ENCODE data around the gene MEGF11.

The MEGF11 gene

DNA sequence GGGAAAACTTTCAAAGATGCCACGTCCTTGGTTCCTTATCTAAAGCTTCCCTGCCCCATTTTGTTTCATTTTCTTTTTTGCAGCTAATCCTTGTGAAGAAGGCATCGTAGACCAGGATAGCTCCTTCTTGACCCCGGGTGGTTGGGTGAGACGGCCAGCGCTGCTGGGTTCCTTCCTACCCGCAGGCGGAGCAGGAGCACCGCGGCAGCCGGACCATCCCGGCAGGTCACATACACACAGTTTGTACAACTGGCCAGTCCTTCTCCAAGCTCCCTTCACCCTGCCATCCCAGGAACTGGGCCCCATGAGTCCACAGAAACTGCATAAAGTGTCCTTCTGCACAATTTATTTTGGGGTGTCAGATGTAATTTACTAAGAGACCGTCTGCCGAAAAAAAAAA lies 83.9 kb downstream of the MEGF11 start:
- no peak for DNase-seq

DNA sequence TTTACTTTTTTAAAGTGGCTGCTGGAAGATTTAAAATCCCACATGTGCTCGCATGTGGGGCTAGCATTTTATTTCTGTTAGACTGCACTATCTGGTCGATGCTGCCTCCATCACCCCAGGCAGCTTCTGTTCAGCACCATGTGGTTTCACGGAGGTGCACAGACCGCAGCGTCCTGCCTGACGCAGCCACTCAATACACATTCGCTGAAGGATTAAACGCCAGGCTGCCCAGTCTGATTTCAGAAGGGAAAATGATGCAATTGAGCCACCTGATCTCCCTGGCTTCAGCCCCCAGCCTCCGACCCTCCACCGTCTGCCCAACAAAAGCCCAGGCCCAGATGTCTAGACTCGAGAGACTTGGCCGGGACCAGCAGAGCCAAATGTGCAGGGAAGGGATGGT lies 84.5 kb downstream of the MEGF11 start:
- no peak for DNase-seq

DNA sequence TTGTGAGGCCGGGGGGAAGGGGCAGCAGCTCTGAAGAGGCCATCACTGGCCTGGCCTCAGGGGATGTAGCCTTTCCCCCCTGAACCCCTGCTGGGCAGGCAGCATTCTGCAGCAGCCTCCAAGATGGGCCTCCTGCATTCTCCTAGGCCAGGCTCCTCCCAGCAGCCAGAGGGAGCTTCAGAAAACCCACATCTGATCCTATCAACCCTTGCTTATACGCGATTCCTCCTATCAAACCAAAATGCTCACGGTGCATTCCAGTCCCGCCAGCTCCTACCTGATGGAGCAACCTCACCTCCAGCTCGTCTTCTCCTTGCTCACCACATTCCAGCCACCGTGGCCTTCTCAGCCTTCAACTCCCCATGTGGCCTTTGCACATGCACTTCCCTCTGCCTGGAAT lies 85.7 kb downstream of the MEGF11 start:
- DNase-seq: no peak

DNA sequence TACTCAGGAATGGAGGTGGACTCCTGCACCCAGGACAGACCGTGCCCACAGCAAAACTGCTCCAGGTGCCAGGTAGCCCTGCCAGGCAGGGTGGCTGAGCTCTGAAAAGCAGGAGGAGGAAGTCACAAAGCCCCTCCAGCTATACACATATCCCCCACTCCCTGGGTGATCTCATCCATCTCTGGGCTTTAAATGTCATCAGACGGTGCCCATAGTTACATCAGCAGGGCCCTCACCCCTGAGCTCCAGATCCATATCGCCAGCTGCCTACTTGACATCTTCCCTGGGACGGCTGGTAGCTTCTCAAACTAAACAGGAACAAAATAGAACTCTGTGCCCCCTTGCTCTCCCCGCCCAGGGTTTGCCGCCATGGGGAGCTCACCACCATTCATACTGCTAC lies 87.7 kb downstream of the MEGF11 start:
- no peak for DNase-seq

DNA sequence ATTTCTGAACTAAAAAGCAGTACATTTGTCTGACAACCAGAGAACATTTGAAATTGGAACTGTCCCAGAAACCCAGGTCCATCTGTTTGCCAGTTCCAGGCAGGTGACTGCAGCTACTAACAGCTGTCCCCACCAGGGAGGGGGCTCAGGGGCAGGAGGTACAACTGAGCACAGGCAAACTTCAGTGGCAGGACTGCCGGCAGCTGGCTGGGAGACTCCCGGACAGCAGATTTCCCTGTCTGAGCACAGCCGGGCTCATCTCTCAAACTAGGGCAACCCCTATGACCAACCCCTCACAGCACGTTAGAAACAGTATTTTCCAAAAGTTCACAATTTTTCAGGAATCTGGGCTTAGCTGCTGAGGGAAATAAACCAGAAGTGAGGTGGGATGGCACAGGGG lies 88.8 kb downstream of the MEGF11 start:
- DNase-seq: no peak

DNA sequence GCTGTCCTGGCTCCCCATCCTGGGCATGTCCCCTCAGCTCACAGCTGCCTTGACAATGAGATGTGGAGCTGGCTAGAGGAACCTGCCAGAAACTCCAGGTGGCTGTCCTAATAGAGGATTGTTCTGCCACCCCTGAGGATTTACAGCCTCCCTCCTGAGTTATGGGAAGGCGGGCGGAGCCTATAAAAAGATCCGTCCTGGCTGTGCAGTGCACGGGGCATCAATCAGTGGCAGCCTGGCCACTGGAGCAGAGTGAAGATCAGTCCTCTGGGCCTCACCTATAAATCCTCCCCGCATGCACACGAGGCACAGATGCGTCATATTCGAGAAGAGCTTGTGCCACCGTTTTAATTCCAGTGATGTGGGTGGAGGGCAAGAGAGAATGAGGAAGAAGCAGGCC lies 90.0 kb downstream of the MEGF11 start:
- DNase-seq: no peak

DNA sequence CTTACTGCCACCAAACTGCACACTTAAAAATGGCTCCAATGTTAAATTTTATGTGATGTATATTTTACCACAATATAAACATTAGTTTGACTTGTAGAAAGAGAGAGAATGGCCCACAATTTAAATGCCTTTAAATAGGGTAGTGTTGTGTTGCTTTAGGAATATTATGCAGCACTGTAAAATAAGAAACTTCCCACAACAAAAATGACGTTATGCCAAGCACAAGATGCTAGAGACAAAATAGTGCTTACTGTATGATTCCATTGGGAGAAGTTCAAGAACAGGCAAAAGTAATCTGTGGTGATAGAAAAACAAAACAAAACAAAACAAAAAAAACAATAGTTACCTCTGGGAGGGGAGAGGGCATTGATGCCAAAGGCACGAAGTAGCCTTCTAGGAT lies 91.3 kb downstream of the MEGF11 start:
- no peak for DNase-seq

DNA sequence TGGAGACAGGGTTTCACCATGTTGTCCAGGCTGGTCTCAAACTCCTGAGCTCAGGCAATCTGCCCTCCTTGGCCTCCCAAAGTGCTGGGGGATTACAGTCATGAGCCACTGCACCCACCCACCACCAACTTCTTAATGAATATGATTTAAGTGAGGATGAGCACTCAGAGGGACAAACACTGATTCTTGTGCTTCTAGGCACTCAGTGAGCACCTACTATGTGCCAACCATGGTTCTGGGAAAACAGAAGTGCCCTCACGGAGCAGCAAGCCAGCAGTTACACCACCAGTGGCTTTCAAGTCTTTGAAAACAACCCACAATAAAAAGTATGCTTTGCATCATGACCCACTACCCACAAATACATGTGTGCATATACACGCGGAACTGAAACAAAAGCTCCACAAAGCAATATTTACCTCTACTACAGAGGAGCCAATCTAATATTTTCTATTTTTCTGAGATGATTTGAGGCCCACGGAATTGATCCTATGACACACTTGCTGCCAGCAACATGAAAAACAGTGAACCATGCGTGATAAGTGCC lies 91.9 kb downstream of the MEGF11 start:
- DNase-seq: no peak

DNA sequence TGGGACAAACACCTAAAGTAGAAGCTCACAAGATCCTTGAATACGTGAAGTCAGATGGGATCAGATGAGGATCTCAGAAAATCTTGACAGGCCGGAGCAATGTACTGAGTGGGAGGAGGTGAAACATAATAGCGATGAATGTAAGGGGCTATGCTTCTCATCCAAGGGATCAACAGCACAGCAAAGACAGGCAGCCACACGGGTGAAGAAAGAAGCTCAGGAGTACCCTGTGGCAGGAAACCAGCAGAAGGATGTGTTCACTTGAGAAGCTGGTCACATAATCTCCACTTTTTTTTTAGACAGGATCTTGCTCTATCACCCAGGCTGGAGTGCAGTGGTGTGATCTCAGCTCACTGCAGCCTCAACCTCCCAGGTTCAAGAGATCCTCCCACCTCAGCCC lies 92.4 kb downstream of the MEGF11 start:
- no peak for DNase-seq

DNA sequence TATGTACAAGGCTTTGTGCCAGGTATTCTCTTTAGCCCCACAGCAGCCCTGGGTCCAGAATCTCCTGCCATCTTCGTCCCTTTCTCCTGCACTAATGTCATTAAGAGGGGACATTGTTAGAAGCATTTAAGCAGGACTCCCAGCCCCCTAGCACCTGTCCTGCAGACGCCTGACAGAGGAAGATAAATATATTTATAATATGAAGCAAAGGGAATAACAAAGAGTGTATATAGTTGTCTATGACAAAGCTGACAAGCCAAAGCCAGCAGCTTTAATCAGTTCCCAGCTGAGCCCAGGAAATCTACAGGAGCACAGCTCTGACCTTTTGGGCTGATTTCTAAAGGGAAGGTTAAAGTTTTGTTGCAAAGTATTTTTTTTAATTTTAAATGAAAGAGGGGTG lies 96.0 kb downstream of the MEGF11 start:
- no peak for DNase-seq

DNA sequence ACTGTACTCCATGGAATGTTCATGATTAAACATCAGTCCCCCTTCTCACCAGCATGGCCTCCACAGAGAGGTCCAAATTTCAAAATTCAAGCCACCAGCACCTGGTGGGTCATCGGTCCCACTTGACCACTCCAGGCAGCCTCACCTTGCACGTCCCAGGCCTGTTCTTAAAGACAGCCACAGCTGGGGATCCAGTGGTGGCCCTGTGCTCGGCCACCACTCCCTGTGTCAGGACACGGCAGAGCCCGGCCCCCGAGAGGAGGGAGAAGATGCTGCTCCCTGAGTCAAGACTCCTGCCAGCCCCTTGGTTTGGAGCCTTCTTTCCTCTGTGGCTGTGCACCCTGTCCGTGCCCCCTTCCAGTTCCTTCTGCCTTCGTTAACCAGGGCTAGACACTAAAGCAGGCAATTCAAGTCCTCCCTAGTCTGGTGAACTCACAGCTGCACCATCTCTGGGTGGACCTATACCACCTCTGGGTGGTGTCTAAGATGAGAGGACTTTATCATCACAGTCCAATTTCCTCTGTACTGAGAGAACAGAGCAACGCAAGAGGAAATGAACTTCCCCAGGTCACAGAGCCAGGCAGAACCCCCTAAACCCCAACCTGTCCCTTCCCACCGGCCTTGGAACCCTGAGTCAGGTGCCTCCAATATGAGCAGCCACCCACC lies 97.1 kb downstream of the MEGF11 start:
- DNase-seq: no peak

DNA sequence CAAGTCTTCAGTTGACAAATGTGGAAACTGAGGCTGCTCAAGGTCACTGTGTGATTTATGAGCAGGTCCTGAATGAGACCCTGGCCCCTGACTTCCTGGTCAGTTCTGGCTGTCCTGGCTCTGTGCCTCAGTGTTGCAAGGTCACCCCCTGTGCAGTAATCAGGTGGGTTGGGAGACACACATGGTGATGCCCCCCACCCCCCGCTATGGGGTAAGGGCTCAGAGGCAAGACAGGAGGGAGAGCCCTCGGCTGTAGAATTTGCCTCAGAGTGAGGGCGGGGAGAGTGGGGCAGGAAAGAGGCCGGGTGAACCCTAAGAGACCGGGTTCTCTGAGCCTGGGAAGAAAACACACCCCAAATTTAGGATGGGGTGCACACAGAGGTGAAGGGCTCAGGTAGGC lies 98.5 kb downstream of the MEGF11 start:
- DNase-seq: no peak

DNA sequence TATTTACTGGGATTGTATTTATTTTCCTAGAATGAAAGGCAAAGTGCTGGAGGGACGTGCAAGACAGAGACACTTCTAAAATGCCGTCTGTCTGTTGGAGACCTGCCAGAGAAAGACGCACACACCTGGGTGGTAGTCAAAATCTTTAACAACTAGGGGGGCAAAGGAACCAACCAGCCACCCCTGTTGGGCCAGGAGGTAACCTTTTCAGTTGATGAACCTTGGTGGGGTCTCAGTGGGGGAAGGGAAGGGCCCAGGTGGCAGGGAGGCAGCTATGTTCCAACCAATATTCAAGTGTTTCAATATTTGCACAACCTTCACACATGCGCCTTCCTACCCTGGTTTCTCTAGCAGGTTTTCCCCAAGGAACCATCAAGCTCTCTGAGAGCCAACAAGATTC lies 99.0 kb downstream of the MEGF11 start:
- no peak for DNase-seq

DNA sequence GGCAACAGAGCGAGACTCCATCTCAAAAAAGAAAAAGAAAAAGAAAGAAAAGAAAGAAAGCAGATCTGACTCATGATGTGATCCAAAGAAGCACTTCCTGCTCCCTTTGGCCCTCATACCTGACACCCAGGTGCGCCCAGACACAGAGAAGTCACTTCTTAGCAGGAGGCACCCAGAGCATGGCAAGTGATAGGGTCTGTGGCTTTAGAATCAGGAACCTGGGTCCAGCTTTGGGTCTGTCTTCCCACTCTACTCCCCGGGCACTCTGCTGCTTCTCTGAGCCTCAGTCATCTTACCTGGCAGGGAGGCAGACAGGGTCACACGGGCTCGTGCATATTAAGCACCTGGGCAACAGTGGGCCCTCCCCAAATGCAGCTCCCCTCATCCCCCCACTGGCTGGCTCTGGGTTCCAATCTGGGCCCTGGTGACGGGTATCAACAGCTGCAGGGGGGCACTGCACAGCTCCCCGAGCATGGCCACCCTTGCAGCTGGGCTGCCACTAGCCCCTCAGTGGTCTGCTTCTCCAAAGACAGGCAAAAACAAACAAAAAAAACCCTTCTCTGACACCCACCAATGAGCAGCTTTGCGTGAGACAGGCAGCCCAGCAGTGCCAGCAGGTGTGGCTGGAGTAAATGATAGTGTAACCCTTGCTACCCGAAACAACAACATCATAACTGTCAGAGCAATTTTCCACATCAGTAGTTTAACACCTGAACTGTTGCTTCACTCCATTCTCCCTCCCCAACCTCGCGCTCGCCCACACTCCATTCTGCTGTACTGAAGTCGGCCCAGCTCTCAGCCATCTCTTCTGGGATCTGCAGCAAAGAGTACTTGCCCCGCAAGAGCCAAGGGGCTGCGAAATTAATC lies 99.8 kb downstream of the MEGF11 start:
- DNase-seq: no peak

DNA sequence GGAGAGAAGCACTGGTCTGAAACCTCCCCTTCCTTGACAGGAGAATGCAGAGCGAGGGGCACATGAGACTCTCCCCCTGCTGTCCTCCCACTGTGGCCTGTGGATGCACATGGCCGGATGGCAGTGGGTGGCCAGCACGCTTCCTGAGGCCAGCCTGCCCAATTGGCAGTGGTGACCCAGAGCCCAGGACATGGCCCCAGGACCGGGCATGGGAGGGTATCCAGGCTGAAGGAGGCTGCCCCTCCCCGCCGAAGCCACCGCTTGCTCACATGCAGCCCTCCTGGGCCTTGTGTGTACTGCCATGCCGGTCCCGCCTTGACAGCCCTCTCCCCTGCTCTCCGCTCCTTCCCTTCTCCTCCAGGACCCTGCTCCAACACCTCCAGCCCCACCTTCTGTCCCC lies 100.9 kb downstream of the MEGF11 start:
- DNase-seq: no peak

DNA sequence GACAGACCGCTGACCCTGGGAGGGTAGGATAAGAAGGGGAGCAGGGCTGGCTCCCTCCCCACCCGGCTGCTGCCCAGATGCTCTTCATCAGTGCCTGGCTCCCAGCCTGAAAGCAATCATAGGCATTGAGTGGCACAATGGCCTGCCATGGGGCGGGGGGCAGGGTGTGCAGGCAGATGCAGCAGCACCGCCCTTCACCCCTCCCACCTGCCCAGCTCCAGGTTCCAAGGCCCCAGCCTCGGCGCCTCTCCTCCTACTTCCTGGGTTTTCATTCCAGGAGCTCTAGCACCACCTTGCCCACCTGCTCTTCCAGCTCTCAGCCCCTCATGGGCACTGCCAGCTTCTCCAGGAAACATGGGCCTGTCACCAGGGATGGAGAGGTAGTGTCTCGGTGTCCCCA lies 101.7 kb downstream of the MEGF11 start:
- DNase-seq: no peak

DNA sequence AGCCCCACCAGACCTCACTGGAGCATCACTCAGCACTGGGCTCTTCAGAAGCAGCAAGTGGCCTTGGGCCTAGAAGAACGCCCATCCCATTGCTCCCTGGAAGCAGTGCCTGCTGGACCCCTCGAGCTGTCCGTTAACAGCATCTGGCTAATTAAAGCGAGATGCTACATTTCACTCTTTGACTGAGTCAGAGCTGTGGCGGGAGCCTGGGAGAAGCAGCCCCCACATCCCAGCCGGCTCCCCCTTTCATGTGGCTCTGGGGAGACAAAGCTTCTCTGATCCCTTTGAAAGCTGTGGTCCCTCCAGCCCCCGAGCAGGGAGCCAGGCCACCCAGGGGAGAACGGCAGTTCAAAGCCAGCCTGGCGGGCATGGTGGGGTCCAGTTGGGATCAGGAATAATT lies 103.7 kb downstream of the MEGF11 start:
- DNase-seq: no peak

DNA sequence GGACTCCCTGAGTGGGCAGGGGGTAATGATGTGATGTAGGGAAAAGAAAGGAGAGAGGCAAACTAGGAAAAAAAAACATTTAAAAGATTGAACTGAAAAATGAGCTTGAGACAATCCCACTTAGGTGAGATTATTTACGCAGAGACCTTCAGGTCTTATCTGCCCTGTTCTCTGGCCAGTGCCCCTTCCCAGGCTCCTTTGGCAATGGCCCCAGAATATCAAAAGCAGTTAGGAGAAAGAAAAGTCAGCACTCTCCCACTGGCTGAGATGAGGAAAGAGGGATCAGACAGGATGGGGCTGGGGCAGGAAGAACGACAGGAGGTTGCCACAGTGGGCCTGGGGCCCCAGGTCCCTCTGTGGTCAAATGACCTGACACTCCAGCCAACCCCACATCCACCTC lies 105.4 kb downstream of the MEGF11 start:
- no peak for DNase-seq

DNA sequence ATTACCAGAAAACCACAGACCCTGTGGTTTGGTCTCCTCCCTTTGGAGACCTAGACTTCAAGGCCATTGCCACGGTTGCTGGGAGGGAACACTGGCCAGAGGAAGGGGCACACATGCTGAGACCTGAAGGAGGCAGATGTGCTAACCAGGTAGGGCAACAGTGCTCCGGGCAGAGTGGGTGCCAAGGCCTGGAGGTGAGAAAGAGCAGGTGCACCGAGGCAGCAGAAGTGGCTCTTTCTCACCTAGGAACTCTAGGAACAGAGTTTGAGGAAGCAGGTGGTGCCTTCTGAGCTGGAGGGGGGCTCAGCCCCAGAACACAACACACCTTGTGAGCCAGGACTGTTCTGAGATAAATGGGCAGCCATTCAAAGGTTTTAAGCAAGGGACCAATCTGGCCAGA lies 106.1 kb downstream of the MEGF11 start:
- no peak for DNase-seq

DNA sequence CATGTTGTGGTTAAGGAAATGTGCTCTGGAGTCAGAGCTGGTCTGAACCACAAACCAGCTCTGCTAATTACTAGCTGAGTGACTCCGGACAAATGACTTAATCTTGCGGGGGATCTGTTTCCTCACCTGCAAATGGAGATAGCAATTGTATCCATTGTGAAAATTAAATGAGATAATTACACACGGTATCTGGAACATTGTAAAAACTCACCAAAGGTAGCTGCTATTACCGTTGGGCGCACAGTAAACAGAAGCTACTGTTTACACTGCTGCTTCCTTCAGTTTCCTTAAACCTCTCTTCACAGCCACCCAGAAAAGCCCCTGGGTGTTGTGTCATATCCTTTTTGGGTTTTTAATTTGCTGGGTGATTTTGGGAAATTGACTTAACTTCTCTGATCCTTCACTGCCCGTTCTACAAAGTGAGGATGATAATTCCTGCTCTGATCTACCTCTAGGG lies 107.8 kb downstream of the MEGF11 start:
- no peak for DNase-seq

DNA sequence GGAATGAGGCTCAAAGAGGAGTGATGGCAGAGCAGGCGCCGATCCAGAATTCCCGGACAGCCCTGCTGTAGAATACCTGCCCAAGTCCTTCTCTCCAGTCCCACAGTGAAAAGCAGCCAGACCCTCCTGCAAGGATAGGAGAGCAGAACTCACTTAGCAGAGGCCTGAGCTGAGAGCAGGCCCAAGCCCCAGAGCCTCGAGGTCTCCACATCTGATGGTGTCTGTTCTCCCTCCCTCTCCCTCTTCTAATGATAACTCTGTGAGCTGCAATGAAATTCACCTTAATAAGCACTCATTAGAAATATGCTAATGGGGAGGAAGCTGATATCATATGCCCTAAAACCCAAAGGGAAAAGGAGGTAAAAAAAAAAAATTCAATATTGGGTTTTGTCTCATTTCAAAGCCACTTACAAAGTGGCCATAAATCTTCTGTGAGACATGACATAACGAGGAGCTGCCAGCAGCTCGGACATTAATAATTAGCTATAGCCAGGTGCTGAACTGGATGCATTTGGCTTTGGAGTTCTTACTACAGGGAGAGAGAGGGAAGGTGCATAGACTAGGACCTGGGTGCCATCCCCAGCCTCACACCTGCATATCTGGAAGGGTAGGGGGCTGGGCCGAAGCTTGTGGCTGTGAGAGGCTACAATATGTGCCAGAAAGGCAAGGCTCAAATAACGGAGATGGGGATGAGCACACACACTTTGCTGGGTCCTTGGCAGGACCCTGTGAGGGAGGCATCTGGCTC lies 108.4 kb downstream of the MEGF11 start:
- no peak for DNase-seq

DNA sequence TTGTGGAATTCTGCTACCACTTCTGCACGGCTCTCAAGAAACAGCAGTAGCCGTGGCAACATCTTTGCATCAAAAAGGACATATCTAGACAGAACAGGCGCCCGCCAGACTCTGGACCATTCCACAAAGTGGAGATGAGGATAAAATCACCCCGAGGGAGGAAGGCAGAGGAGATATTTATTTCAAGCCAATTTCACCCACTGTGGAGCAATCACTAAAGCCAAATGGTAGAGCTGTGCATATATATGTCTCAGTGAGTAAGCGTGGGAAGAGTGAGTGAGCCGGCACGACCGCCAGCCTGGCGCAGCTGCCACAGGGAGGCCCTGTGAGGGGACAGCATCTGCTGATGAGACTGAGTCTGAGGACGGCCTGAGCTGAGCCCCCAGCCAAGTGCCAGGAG lies 111.3 kb downstream of the MEGF11 start:
- no peak for DNase-seq

DNA sequence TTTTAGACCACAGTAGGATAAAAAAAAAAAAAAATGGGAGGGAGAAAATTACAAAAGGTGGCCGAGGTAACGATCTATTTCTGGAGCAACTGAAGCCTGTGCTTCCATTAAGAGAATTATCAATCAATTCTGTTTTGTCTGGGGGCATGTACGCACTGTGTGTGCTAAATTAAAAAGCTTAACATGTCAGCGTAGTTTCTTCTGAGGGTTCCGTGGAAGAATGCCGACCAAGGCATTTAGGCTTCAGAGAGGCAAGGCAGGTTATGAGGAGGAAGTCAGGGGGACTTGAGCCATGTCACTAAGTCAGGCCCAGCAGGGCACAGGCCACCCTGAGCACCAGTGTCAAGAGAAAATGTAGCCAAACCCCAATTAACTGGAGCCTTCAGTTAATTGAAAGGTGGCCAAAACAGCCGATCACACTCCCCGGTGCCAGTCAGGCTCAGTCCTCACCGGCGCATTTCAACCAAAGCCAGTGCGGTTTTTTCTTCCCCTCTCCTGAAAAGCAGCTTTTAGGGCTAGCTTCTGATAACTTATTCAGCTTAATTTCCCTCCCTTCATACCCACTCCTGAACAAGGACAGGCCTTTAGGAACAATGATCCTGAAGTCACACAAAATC lies 113.9 kb downstream of the MEGF11 start:
- DNase-seq: no peak

Data from suppressor macrophage (primary cell).